Endothelial cell of umbilical vein (primary cell): ENCODE data around the gene MAP4K4. TPM values are rescaled to one million over a fixed set of nuclear protein-coding genes. Genes with fewer than 3 reads are reported as not detected.

Experiments used
- Bru-seq: library from RNA; stranded (reverse); fragments of 400-500 nt; gene quantifications from one replicate; lab custom pipeline; 2021; lab: Mats Ljungman, UMichigan
- BruChase-seq, 2 experiments: library from RNA; stranded (reverse); fragments of 400-500 nt; gene quantifications; one replicate each; lab custom pipeline; 2021; lab: Mats Ljungman, UMichigan
- BruUV-seq: library from RNA; stranded (reverse); fragments of 400-500 nt; replicated peaks from 2 replicates; lab custom pipeline; 2021; lab: Mats Ljungman, UMichigan
- CTCF ChIA-PET: fragments of 300-600, 350-600 bp; sonication (Branson Sonifier 250); formaldehyde crosslinking; loops from one replicate; lab custom pipeline; 2021; ENCODE audit warnings: antibody characterized with exemption, inconsistent platforms; lab: Charles Lee
- POLR2A ChIA-PET: fragments of 300-600, 350-600 bp; sonication (Branson Sonifier 250); formaldehyde crosslinking; loops from one replicate; lab custom pipeline; 2021; ENCODE audit warnings: antibody characterized with exemption, inconsistent platforms; lab: Charles Lee
- DNase-seq: peaks from one replicate; pipeline ENCODE4 v3.0.0-alpha.2; 2011; ENCODE audit warnings: low read depth, low spot score
- FAIRE-seq: peaks from 2 replicates; lab custom pipeline; 2011; peaks lifted over from hg19 to GRCh38; lab: Jason Lieb, UNC
- H2AFZ ChIP-seq: 2 replicates; pipeline ENCODE4 v1.6.0; 2012; ENCODE audit warnings: low read depth, low read length, control low read depth, inconsistent platforms
- H3K27ac ChIP-seq: 2 replicates; pipeline ENCODE4 v1.5.1; 2011; ENCODE audit warnings: low read depth, mild to moderate bottlenecking, control low read depth, low read length, moderate library complexity; ENCODE audit not compliant: insufficient read depth
- H3K27me3 ChIP-seq, 2 experiments: 2 replicates each; pipeline versions ENCODE4 v1.6.0 to v1.6.1; 2011; ENCODE audit warnings: low read length in 2 of 2, mixed read lengths in 1 of 2; ENCODE audit not compliant: control insufficient read depth in 2 of 2, insufficient read depth in 2 of 2
- H3K36me3 ChIP-seq, 2 experiments: 2 replicates in 1 of 2; 3 replicates in 1 of 2; pipeline ENCODE4 v1.5.1; 2011; ENCODE audit warnings: low read length in 2 of 2, mild to moderate bottlenecking in 1 of 2, moderate library complexity in 1 of 2; ENCODE audit not compliant: control insufficient read depth in 2 of 2, insufficient read depth in 2 of 2; ENCODE audit errors: extremely low read depth in 1 of 2
- H3K4me1 ChIP-seq: 3 replicates; pipeline ENCODE4 v1.5.1; 2011; ENCODE audit warnings: mild to moderate bottlenecking, low read length; ENCODE audit not compliant: control insufficient read depth, insufficient read depth; ENCODE audit errors: extremely low read depth
- H3K4me2 ChIP-seq: 2 replicates; pipeline ENCODE4 v1.6.1; 2011; ENCODE audit warnings: low read length, control low read depth, mixed read lengths; ENCODE audit not compliant: insufficient read depth
- H3K4me3 ChIP-seq, 3 experiments: fragments of 200-600 bp in 1 of 3; sonication (generic), shearing (Covaris generic) in 1 of 3; replicated peaks in 1 of 3; 2 replicates each; pipeline ENCODE4 v1.5.1; 2011 to 2016; ENCODE audit warnings: control low read depth in 3 of 3, low read length in 3 of 3, mild to moderate bottlenecking in 2 of 3, inconsistent platforms in 1 of 3, low read depth in 1 of 3, moderate library complexity in 1 of 3; ENCODE audit not compliant: insufficient read depth in 1 of 3
- H3K79me2 ChIP-seq: 2 replicates; pipeline ENCODE4 v1.6.0; 2012; ENCODE audit warnings: low read length, inconsistent platforms; ENCODE audit not compliant: control insufficient read depth, insufficient read depth
- H3K9ac ChIP-seq: replicated peaks from 2 replicates; pipeline ENCODE3; 2011; ENCODE audit warnings: low read length, control low read depth; ENCODE audit not compliant: insufficient read depth; ENCODE audit errors: extremely low read depth
- H3K9me1 ChIP-seq: replicated peaks from 3 replicates; pipeline ENCODE4 v1.6.0; 2011; ENCODE audit warnings: mild to moderate bottlenecking, low read length; ENCODE audit not compliant: control insufficient read depth, insufficient read depth; ENCODE audit errors: extremely low read depth
- H3K9me3 ChIP-seq: replicated peaks from 2 replicates; pipeline ENCODE4 v1.5.1; 2012; ENCODE audit warnings: low read length, inconsistent platforms; ENCODE audit not compliant: control insufficient read depth, insufficient read depth
- H4K20me1 ChIP-seq: replicated peaks from 2 replicates; pipeline ENCODE3; 2011; ENCODE audit warnings: mild to moderate bottlenecking, low read length; ENCODE audit not compliant: control insufficient read depth, insufficient read depth; ENCODE audit errors: extremely low read depth
- CTCF ChIP-seq, 2 donors: IDR thresholded peaks; 1 replicate in 1 of 2; 2 replicates in 1 of 2; pipeline ENCODE4 v1.5.1; 2011; ENCODE audit warnings: low read length in 2 of 2, mild to moderate bottlenecking in 2 of 2, moderate library complexity in 2 of 2, control low read depth in 1 of 2, inconsistent platforms in 1 of 2, low read depth in 1 of 2; ENCODE audit not compliant: insufficient read depth in 1 of 2; ENCODE audit errors: extremely low read depth in 1 of 2
- EZH2 ChIP-seq: IDR thresholded peaks from 2 replicates; pipeline ENCODE4 v1.6.1; 2012; ENCODE audit warnings: borderline replicate concordance, low read depth, mild to moderate bottlenecking, moderate library complexity, low read length, inconsistent platforms; ENCODE audit not compliant: severe bottlenecking
- FOS ChIP-seq: IDR thresholded peaks from 2 replicates; pipeline ENCODE4 v1.6.1; 2011; ENCODE audit warnings: mild to moderate bottlenecking, low read length, moderate library complexity, borderline replicate concordance; ENCODE audit not compliant: insufficient read depth
- GATA2 ChIP-seq: IDR thresholded peaks from 2 replicates; pipeline ENCODE4 v1.7.0; 2011; ENCODE audit warnings: low read depth, mild to moderate bottlenecking, moderate library complexity, mixed read lengths, low read length; ENCODE audit not compliant: insufficient read length, insufficient read depth
- MAX ChIP-seq: IDR thresholded peaks from 2 replicates; pipeline ENCODE4 v1.6.1; 2011; ENCODE audit not compliant: insufficient read depth, insufficient read length
- MYC ChIP-seq: IDR thresholded peaks from one replicate; pipeline ENCODE4 v1.6.1; 2011; ENCODE audit warnings: mild to moderate bottlenecking, low read depth, low read length
- POLR2A ChIP-seq: IDR thresholded peaks from 2 replicates; pipeline ENCODE4 v1.6.1; 2012; ENCODE audit warnings: low read depth, mild to moderate bottlenecking, control low read depth, low read length
- POLR2AphosphoS5 ChIP-seq: IDR thresholded peaks from 2 replicates; pipeline ENCODE4 v1.6.1; 2012; ENCODE audit warnings: low read depth, mild to moderate bottlenecking, control low read depth, low read length, moderate library complexity; ENCODE audit not compliant: insufficient read depth
- dilution Hi-C: fragments of 300-500 bp; cut with MboI; formaldehyde crosslinking; loops from one replicate; pipeline ENCODE4 v1.15.0; 2019; ENCODE audit warnings: low sequenced_read_pairs; ENCODE audit not compliant: extremely low pct_ligation_motif_present
- intact Hi-C: fragments of 100-400 bp; cut with micrococcal nuclease; formaldehyde crosslinking; loops from one replicate; pipeline ENCODE4 v1.10.0; 2022
- long read RNA-seq: library from polyadenylated mRNA; stranded (forward); transcript quantifications from one replicate; pipeline ENCODE4 v2.0.0, GENCODE V29; 2021
- polyA minus RNA-seq, 3 experiments: library from RNA; depleted of rRNA, polyadenylated mRNA; stranded (reverse); fragments of >200 nt; gene quantifications; 1 replicate in 1 of 3; 2 replicates in 2 of 3; pipeline ENCODE4 v1.2.3, GENCODE V29; 2011
- polyA plus RNA-seq, 4 experiments: library from polyadenylated mRNA; depleted of rRNA in 3 of 4; stranded (reverse) in 3 of 4; unstranded in 1 of 4; fragments of >200 nt; gene quantifications; 2 replicates each; pipeline versions ENCODE4 v1.2.1 to v1.2.3, GENCODE V29; 2011 to 2012; ENCODE audit warnings: missing spikeins in 1 of 4
- total RNA-seq: library from RNA; stranded (reverse); gene quantifications from 2 replicates; pipeline ENCODE4 v1.2.3, GENCODE V29; 2021

The MAP4K4 gene
- total RNA-seq (251 and 269 TPM in 2 replicates), polyA plus RNA-seq (60.2 and 79.4 TPM in 2 replicates), polyA minus RNA-seq (299 and 319 TPM in 2 replicates), Bru-seq, nascent RNA (percentile 98 among the genes with signal in this experiment), BruChase-seq, experiment 1, labeled RNA remaining after a 6-hour chase (percentile 96 among the genes with signal in this experiment), BruChase-seq, experiment 2, labeled RNA remaining after a 2-hour chase (percentile 95 among the genes with signal in this experiment)
- polyA plus RNA-seq (2011; cell fraction: cytosol; rRNA removed): 96.1 and 99.2 TPM in 2 replicates
- 286 and 331 TPM in 2 replicates for polyA plus RNA-seq (2011; cell fraction: nucleus; rRNA removed)
- polyA plus RNA-seq (2012): 220 and 289 TPM in 2 replicates
- 24.2 TPM for polyA minus RNA-seq (2011; cell fraction: cytosol; rRNA and poly(A)+ RNA removed)
- polyA minus RNA-seq (2011; cell fraction: nucleus; rRNA and poly(A)+ RNA removed): 593 and 821 TPM in 2 replicates
- long read RNA-seq, full-length matches to known transcripts: 4 of 169 reads
- long read RNA-seq, partial matches to known transcripts: 39 of 169 reads
- long read RNA-seq, other reads (novel, unspliced or antisense): 126 of 169 reads

- Histone ChIP-seq H3K9ac (peak within 1 kb of the TSS; percentile 88), H2AFZ (peak within 1 kb of the TSS; percentile 45), H3K9me3 (no peaks in the 10 kb centered on the region), H4K20me1 (peaks cover 8% of the 10 kb centered on the region), H3K27ac (peak within 1 kb of the TSS; percentile 85), H3K4me2 (peak within 1 kb of the TSS; percentile 96), H3K4me3 (peak within 1 kb of the TSS; percentile 55 to 98 (median 96)), H3K4me1 (peaks cover 20% of the 10 kb centered on the region), H3K36me3 (peaks cover 0 to under 1% of the 10 kb centered on the region in 2 experiments), H3K79me2 (peaks cover 46% of the 10 kb centered on the region), H3K27me3 (no peaks in the 10 kb centered on the region), H3K9me1 (no peaks in the 10 kb centered on the region)
- TF ChIP-seq EZH2 (no peak), POLR2AphosphoS5 (peak; percentile 95), MAX (no peak), MYC (no peak), GATA2 (no peak), CTCF (IDR thresholded peaks at IDR 0.05; ENCODE audit: extremely low read depth in 1 of 2, insufficient read depth in 1 of 2, low read depth in 1 of 2, low read length in 2 of 2) (peak in 1 of 2 donors; percentile 11), FOS (peak; percentile 18), POLR2A (peak; percentile 88)
- ChIA-PET CTCF (interaction anchor here (0.6 to 1.8 kb wide), 26 partner anchors 9 to 356 kb away, joined by 3 to 17 read pairs (median 4); no protein-coding TSS in a partner anchor), POLR2A (interaction anchor here (0.6 to 2.2 kb wide), 8 partner anchors 9 to 445 kb away, joined by 3 to 13 read pairs (median 4); partner anchors contain the start of gene CNOT11)
- FAIRE-seq (peak; percentile 28), DNase-seq (peak; percentile 67)
- intact Hi-C loops: loop anchor here (1.0 to 10.0 kb wide), 11 partner anchors 60 to 610 kb away; no protein-coding TSS in a partner anchor
- dilution Hi-C loops: no loop called here
- no TSS peak for BruUV-seq
These were observed at the start of gene MAP4K4 for GRCh38 chr2:101697124-101698013. Gene MAP4K4, plus strand, starts transcription at chr2:101697707. Its CDS starts 374 bp downstream, at chr2:101698081.
